ENCODE results near the gene CYP4F11. TPM values are rescaled to one million over a fixed set of nuclear protein-coding genes. Genes with fewer than 3 reads are reported as not detected.

CYP4F11 gene
- total and polyA plus RNA-seq, 2 donors (not counting 3 experiments of a cell fraction or from before 2014, with no cell fraction given) = not detected

DNA sequence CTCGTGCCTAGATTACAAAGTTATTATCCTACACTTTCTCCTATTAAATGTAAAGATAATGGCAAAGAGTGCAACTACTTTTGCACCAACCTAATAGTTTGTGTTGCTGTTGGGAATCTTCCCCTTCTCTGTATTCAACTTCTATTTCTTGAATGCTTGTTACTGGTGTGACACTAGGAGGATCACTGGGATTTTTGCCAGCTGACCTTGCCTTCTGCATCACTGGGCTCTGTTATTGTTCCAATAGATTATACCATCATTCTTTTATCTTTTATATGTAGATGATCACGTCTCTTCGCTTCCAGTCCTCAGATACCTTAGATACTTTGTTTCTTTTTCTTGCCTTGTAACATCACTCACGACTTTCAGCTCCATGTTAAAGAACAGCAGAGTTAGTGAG lies 11.0 kb upstream of the CYP4F11 start:
- TF ChIP-seq EZH2 (IDR thresholded peaks at IDR 0.05; ENCODE audit: borderline replicate concordance, low read depth, low read length, severe bottlenecking) = no peak
- TF ChIP-seq JUN (IDR thresholded peaks at IDR 0.05; ENCODE audit: borderline replicate concordance, insufficient read depth, insufficient read length, low read depth) = no peak
- no TSS peak for BruUV-seq (replicated peaks)
- H3K79me2 ChIP-seq (ENCODE audit: control insufficient read depth, insufficient read depth, low read length) = no peaks in the 10 kb centered on the region
- H3K27me3 ChIP-seq (ENCODE audit: control insufficient read depth in 2 of 2, insufficient read depth in 2 of 2, low read length in 2 of 2) = no peaks in the 10 kb centered on the region
- H3K27ac ChIP-seq (ENCODE audit: insufficient read depth, low read depth, low read length) = no peak overlapping the region
- H4K20me1 ChIP-seq (replicated peaks; ENCODE audit: control insufficient read depth, extremely low read depth, insufficient read depth, low read length) = no peaks in the 10 kb centered on the region
- no peak for FAIRE-seq
- POLR2A ChIA-PET = no interaction called here
- intact Hi-C loops (cut with micrococcal nuclease) (no loop called here), dilution Hi-C loops (cut with MboI; ENCODE audit: extremely low pct_ligation_motif_present, low sequenced_read_pairs) (no loop called here)
- H3K9me3 ChIP-seq (replicated peaks; ENCODE audit: control insufficient read depth, insufficient read depth, low read length) = no peaks in the 10 kb centered on the region
- H3K4me2 ChIP-seq (ENCODE audit: insufficient read depth, low read length) = no peak overlapping the region
- no peaks in the 10 kb centered on the region for H3K9me1 ChIP-seq (replicated peaks; ENCODE audit: control insufficient read depth, extremely low read depth, insufficient read depth, low read length)
- no peak overlapping the region for H3K4me3 ChIP-seq (replicated peaks in 1 of 3; ENCODE audit: insufficient read depth in 1 of 3, low read depth in 1 of 3, low read length in 3 of 3)
- no peak for DNase-seq (ENCODE audit: low read depth, low spot score)
- CTCF ChIA-PET = no interaction called here
- no peak overlapping the region for H3K9ac ChIP-seq (replicated peaks; ENCODE audit: extremely low read depth, insufficient read depth, low read length)
- H2AFZ ChIP-seq (ENCODE audit: low read depth, low read length) = no peak overlapping the region
- H3K4me1 ChIP-seq (ENCODE audit: control insufficient read depth, extremely low read depth, insufficient read depth, low read length) = no peaks in the 10 kb centered on the region
- no peaks in the 10 kb centered on the region for H3K36me3 ChIP-seq (ENCODE audit: control insufficient read depth in 2 of 2, extremely low read depth in 1 of 2, insufficient read depth in 2 of 2, low read length in 2 of 2)

DNA sequence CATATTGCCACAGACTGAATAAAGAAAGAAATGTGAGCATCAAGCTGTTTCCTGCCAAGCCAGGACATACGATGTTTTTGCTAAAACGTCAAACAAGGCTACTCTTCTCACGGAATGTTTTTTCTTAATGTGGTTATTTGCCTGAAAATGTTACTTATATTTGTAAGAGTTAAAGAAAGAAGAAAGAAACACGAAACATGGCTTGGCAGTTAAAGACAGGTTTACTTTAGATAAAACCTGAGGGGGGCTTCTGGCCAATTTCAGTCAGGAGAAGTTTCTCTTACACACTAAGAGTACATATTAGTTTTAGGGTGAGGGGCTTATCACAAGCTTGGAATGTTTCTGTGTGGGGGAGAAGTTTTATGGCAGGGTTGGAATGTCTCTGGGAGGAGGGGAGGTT lies 10.1 kb upstream of the CYP4F11 start:
- H3K9me3 ChIP-seq (replicated peaks; ENCODE audit: control insufficient read depth, insufficient read depth, low read length) = no peaks in the 10 kb centered on the region
- dilution Hi-C loops (cut with MboI; ENCODE audit: extremely low pct_ligation_motif_present, low sequenced_read_pairs) = no loop called here
- no peaks in the 10 kb centered on the region for H4K20me1 ChIP-seq (replicated peaks; ENCODE audit: control insufficient read depth, extremely low read depth, insufficient read depth, low read length)
- no peak overlapping the region for H3K4me2 ChIP-seq (ENCODE audit: insufficient read depth, low read length)
- H3K27ac ChIP-seq (ENCODE audit: insufficient read depth, low read depth, low read length) = no peak overlapping the region
- H3K36me3 ChIP-seq (ENCODE audit: control insufficient read depth in 2 of 2, extremely low read depth in 1 of 2, insufficient read depth in 2 of 2, low read length in 2 of 2) = no peaks in the 10 kb centered on the region
- TF ChIP-seq, protein P1, sequence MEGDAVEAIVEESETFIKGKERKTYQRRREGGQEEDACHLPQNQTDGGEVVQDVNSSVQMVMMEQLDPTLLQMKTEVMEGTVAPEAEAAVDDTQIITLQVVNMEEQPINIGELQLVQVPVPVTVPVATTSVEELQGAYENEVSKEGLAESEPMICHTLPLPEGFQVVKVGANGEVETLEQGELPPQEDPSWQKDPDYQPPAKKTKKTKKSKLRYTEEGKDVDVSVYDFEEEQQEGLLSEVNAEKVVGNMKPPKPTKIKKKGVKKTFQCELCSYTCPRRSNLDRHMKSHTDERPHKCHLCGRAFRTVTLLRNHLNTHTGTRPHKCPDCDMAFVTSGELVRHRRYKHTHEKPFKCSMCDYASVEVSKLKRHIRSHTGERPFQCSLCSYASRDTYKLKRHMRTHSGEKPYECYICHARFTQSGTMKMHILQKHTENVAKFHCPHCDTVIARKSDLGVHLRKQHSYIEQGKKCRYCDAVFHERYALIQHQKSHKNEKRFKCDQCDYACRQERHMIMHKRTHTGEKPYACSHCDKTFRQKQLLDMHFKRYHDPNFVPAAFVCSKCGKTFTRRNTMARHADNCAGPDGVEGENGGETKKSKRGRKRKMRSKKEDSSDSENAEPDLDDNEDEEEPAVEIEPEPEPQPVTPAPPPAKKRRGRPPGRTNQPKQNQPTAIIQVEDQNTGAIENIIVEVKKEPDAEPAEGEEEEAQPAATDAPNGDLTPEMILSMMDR (IDR thresholded peaks at IDR 0.05; ENCODE audit: extremely low read depth in 1 of 2, insufficient read depth in 1 of 2, low read depth in 1 of 2, low read length in 2 of 2) = no peak
- H3K79me2 ChIP-seq (ENCODE audit: control insufficient read depth, insufficient read depth, low read length) = no peaks in the 10 kb centered on the region
- H3K27me3 ChIP-seq (ENCODE audit: control insufficient read depth in 2 of 2, insufficient read depth in 2 of 2, low read length in 2 of 2) = no peaks in the 10 kb centered on the region
- FAIRE-seq = no peak
- intact Hi-C loops (cut with micrococcal nuclease) = no loop called here
- BruUV-seq (replicated peaks) = no TSS peak
- H3K9ac ChIP-seq (replicated peaks; ENCODE audit: extremely low read depth, insufficient read depth, low read length) = no peak overlapping the region
- H3K4me3 ChIP-seq (replicated peaks in 1 of 3; ENCODE audit: insufficient read depth in 1 of 3, low read depth in 1 of 3, low read length in 3 of 3) = no peak overlapping the region
- ChIA-PET CTCF (no interaction called here), POLR2A (no interaction called here)
- H3K9me1 ChIP-seq (replicated peaks; ENCODE audit: control insufficient read depth, extremely low read depth, insufficient read depth, low read length) = no peaks in the 10 kb centered on the region
- no peaks in the 10 kb centered on the region for H3K4me1 ChIP-seq (ENCODE audit: control insufficient read depth, extremely low read depth, insufficient read depth, low read length)
- H2AFZ ChIP-seq (ENCODE audit: low read depth, low read length) = no peak overlapping the region
- DNase-seq (ENCODE audit: low read depth, low spot score) = no peak

Data from endothelial cell of umbilical vein (primary cell).